CD4-positive, alpha-beta T cell (primary cell): ENCODE data around the gene PEX3. TPM values are rescaled to one million over a fixed set of nuclear protein-coding genes. Genes with fewer than 3 reads are reported as not detected.

Experiments
- ATAC-seq: fragments of 200-7000 bp; cut with Tn5 transposase; one replicate; pipeline ENCODE4 v1.10.0; 2022; ENCODE audit warnings: mild to moderate bottlenecking; ENCODE audit not compliant: poor library complexity
- CTCF ChIA-PET: fragments of 350-600 bp; sonication (Branson Sonifier 250); formaldehyde crosslinking; loops from one replicate; lab custom pipeline; 2021; ENCODE audit warnings: antibody characterized with exemption, inconsistent platforms; lab: Charles Lee
- POLR2A ChIA-PET: fragments of 350-600 bp; sonication (Branson Sonifier 250); formaldehyde crosslinking; loops from one replicate; lab custom pipeline; 2021; ENCODE audit warnings: antibody characterized with exemption, inconsistent platforms; lab: Charles Lee
- DNase-seq, 14 experiments: peaks; one replicate each; pipeline ENCODE4 v3.0.0-alpha.2; 2013 to 2020; ENCODE audit warnings: mixed read lengths in 2 of 14
- H3K27ac ChIP-seq, 2 donors: one replicate each; pipeline versions ENCODE4 v1.5.1 to v1.7.0; 2013; ENCODE audit warnings: low read length in 2 of 2, low read depth in 1 of 2, mild to moderate bottlenecking in 1 of 2
- H3K27me3 ChIP-seq, 2 experiments: 1 replicate in 1 of 2; 2 replicates in 1 of 2; pipeline versions ENCODE4 v1.6.1 to v1.7.0; 2013; ENCODE audit warnings: low read length in 2 of 2, control low read depth in 1 of 2, mild to moderate bottlenecking in 1 of 2, moderate library complexity in 1 of 2; ENCODE audit not compliant: insufficient read depth in 2 of 2, control insufficient read depth in 1 of 2
- H3K36me3 ChIP-seq: one replicate; pipeline ENCODE4 v1.6.1; 2013; ENCODE audit warnings: low read length, control low read depth; ENCODE audit not compliant: insufficient read depth
- H3K4me1 ChIP-seq: one replicate; pipeline ENCODE4 v1.6.1; 2013; ENCODE audit warnings: low read length, control low read depth; ENCODE audit not compliant: insufficient read depth
- H3K4me3 ChIP-seq: one replicate; pipeline ENCODE4 v1.5.1; 2013; ENCODE audit warnings: mild to moderate bottlenecking, low read length, moderate library complexity
- H3K9me3 ChIP-seq, 2 experiments: 1 replicate in 1 of 2; 2 replicates in 1 of 2; pipeline versions ENCODE4 v1.6.1 to v1.7.0; 2013; ENCODE audit warnings: low read length in 2 of 2, mild to moderate bottlenecking in 2 of 2, control low read depth in 1 of 2, moderate library complexity in 1 of 2; ENCODE audit not compliant: control insufficient read depth in 1 of 2, insufficient read depth in 1 of 2
- H3K27ac Mint-ChIP-seq: one replicate; pipeline ENCODE4 v1.8.0; 2020; ENCODE audit warnings: mixed read lengths
- H3K27me3 Mint-ChIP-seq: one replicate; pipeline ENCODE4 v1.8.0; 2021; ENCODE audit warnings: mixed read lengths
- H3K36me3 Mint-ChIP-seq: one replicate; pipeline ENCODE4 v1.8.0; 2021; ENCODE audit warnings: low read depth, mixed read lengths
- H3K4me1 Mint-ChIP-seq: one replicate; pipeline ENCODE4 v1.8.0; 2021; ENCODE audit warnings: low read depth, mixed read lengths
- H3K4me3 Mint-ChIP-seq: one replicate; pipeline ENCODE4 v1.8.0; 2020; ENCODE audit warnings: mild to moderate bottlenecking, mixed read lengths
- H3K9me3 Mint-ChIP-seq: one replicate; pipeline ENCODE4 v1.8.0; 2020; ENCODE audit warnings: mixed read lengths
- intact Hi-C, 2 experiments: fragments of 100-400 bp; cut with DNase I in 1 of 2; cut with micrococcal nuclease in 1 of 2; formaldehyde crosslinking; loops; one replicate each; pipeline versions ENCODE4 v1.15.1 to v1.9.0; 2023 to 2025; cut with DNase I, micrococcal nuclease
- polyA plus RNA-seq, 2 donors: library from polyadenylated mRNA; unstranded; fragments of 120-200 nt; gene quantifications; one replicate each; pipeline ENCODE4 v1.2.1, GENCODE V29; 2013
- total RNA-seq, 174 experiments: library from RNA in 2 of 174; stranded (reverse) in 2 of 174; gene quantifications; one replicate each; pipeline ENCODE4 v1.2.3 and lab custom pipeline; 2021 to 2026
- TF ChIP-seq, protein P1 (sequence below): fragments of 200-600 bp; IDR thresholded peaks from one replicate; pipeline ENCODE4 v1.8.0; 2022; ENCODE audit warnings: antibody characterized with exemption, mild to moderate bottlenecking

PEX3 gene, protein sequence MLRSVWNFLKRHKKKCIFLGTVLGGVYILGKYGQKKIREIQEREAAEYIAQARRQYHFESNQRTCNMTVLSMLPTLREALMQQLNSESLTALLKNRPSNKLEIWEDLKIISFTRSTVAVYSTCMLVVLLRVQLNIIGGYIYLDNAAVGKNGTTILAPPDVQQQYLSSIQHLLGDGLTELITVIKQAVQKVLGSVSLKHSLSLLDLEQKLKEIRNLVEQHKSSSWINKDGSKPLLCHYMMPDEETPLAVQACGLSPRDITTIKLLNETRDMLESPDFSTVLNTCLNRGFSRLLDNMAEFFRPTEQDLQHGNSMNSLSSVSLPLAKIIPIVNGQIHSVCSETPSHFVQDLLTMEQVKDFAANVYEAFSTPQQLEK
- 1 to 10 TPM; 7.3 to 9.7 TPM for total RNA-seq
- polyA plus RNA-seq (2013, experiment 1 of 2), result 15.4 TPM
- 15.0 TPM for polyA plus RNA-seq (2013, experiment 2 of 2)
- 7.1 to 38.8 (median 22.9) reads per million in 172 experiments for total RNA-seq (lab: John Stamatoyannopoulos, UW)

DNA sequence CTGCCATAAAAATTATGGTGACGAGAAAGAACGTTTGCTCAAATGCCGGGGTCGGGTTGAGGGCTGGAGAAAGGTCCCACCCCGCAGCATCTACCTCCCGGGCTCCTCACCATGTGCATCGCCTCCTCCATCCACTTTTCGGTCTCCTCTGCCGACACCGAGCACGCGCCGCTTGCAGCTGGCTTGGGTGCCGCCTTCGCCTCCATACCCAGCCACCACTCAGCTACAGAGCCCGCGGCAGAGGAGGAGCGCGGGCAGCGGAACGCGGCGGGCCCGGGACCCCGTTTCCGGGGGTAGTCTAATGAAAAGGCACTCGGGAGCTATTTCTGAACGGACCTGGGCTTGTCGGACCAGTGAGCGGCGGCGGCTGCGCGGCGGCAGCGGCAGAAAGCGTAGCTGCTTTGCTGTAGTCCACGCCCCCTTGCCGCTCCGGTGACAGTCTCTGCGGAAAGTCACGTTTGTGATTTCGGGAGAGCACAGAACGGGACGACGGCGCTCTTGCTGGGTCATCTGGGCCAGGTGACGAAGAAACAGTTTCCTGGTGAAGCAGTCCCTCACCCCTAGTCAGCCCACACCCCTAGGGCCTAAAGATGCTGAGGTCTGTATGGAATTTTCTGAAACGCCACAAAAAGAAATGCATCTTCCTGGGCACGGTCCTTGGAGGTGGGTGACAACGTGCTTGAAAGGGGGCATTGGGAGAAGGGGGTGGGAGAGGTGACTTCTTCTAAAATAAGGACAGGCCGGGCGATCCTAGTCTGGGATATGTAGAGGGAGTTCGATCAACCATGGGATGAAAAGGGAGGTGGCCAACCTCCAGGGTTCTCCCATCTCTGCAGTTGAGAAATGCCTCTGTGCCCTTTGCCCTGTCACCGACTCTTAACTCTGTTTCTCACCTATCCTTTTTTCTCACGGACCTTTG is at the start of gene PEX3, which contains the start of gene ADAT2:
PEX3 (plus strand) TSS at position 353 of the 919 bp plus-strand sequence; CDS start at position 591, 238 bp downstream.
ADAT2 (minus strand) TSS at position 243 of the 919 bp plus-strand sequence; CDS start at position 206, 37 bp downstream.
- DNase-seq (peak; percentile 85 to 97 (median 90)), ATAC-seq (peak; percentile 90)
- CTCF ChIA-PET, result interaction anchor here (0.7 to 1.5 kb wide), 3 partner anchors 24 to 1304 kb away, joined by 4 read pairs; partner anchors contain the start of genes LTV1, NMBR and VTA1
- H3K4me3 Mint-ChIP-seq, result peak within 1 kb of the TSS; percentile 99
- TF ChIP-seq, protein P1, sequence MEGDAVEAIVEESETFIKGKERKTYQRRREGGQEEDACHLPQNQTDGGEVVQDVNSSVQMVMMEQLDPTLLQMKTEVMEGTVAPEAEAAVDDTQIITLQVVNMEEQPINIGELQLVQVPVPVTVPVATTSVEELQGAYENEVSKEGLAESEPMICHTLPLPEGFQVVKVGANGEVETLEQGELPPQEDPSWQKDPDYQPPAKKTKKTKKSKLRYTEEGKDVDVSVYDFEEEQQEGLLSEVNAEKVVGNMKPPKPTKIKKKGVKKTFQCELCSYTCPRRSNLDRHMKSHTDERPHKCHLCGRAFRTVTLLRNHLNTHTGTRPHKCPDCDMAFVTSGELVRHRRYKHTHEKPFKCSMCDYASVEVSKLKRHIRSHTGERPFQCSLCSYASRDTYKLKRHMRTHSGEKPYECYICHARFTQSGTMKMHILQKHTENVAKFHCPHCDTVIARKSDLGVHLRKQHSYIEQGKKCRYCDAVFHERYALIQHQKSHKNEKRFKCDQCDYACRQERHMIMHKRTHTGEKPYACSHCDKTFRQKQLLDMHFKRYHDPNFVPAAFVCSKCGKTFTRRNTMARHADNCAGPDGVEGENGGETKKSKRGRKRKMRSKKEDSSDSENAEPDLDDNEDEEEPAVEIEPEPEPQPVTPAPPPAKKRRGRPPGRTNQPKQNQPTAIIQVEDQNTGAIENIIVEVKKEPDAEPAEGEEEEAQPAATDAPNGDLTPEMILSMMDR, result no peak
- H3K27me3 Mint-ChIP-seq, result no peaks in the 10 kb centered on the region
- H3K4me1 Mint-ChIP-seq, result peaks cover 60% of the 10 kb centered on the region
- intact Hi-C loops, result loop anchor here (1.0 to 10.0 kb wide), 5 partner anchors 87 to 1304 kb away; partner anchors contain the start of genes LTV1 (in 2 of the 2), NMBR (in 2 of the 2) and VTA1 (in 2 of the 2)
- peaks cover 32% of the 10 kb centered on the region for H3K36me3 Mint-ChIP-seq
- peak within 1 kb of the TSS; percentile 72 to 78 for H3K27ac ChIP-seq
- H3K4me3 ChIP-seq, result peak within 1 kb of the TSS; percentile 72
- peak within 1 kb of the TSS; percentile 94 for H3K27ac Mint-ChIP-seq
- H3K9me3 ChIP-seq, result no peaks in the 10 kb centered on the region
- POLR2A ChIA-PET, result interaction anchor here (0.6 to 2.4 kb wide), 21 partner anchors 9 to 1303 kb away, joined by 3 to 18 read pairs (median 4); partner anchors contain the start of genes FUCA2, LTV1, NMBR and SF3B5
- no peaks in the 10 kb centered on the region for H3K9me3 Mint-ChIP-seq
- H3K27me3 ChIP-seq, result no peaks in the 10 kb centered on the region
- H3K36me3 ChIP-seq, result no peaks in the 10 kb centered on the region
- H3K4me1 ChIP-seq, result peaks cover 15% of the 10 kb centered on the region

DNA sequence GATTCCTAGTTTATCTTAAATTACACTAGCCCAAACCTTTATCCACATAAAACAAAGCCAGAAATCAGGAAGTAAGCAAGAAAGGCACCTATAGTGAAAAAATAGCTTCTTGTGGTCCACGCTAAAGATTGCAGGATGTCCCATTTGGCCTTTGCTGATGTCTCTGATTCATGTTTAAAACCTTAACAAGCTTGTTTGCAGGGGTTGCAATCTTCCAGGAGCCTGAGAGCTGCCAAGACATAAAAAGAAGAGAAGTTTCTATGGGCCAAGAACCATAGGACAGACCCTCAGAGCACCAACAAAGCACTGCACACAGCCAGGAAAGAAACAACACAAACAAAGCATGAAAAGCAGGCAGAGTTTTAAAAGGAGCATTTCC is 49.5 kb upstream of the PEX3 start:
- no peaks in the 10 kb centered on the region for H3K27me3 ChIP-seq
- H3K9me3 Mint-ChIP-seq, result no peaks in the 10 kb centered on the region
- no peaks in the 10 kb centered on the region for H3K9me3 ChIP-seq
- TF ChIP-seq, protein P1, result no peak
- H3K36me3 Mint-ChIP-seq, result no peaks in the 10 kb centered on the region
- no peak for ATAC-seq
- H3K4me1 Mint-ChIP-seq, result peaks cover 32% of the 10 kb centered on the region
- intact Hi-C loops, result no loop called here
- DNase-seq, result no peak
- no peak overlapping the region for H3K27ac ChIP-seq
- no peaks in the 10 kb centered on the region for H3K36me3 ChIP-seq
- H3K4me3 Mint-ChIP-seq, result no peak overlapping the region
- peak overlapping the region; percentile 41 for H3K27ac Mint-ChIP-seq
- H3K4me3 ChIP-seq, result no peak overlapping the region
- peaks cover 6% of the 10 kb centered on the region for H3K27me3 Mint-ChIP-seq
- POLR2A ChIA-PET, result interaction anchor here (1.2 kb wide), 1 partner anchor 50 kb away, joined by 3 read pairs; the partner anchor contains the start of genes ADAT2 and PEX3
- H3K4me1 ChIP-seq, result peaks cover 31% of the 10 kb centered on the region
- CTCF ChIA-PET, result interaction anchor here (1.1 kb wide), 1 partner anchor 26 kb away, joined by 4 read pairs; no protein-coding TSS in a partner anchor
